K562 (cell line): ENCODE results near the gene RUNDC1. TPM values are rescaled to one million over a fixed set of nuclear protein-coding genes. Genes with fewer than 3 reads are reported as not detected.

Experiments used
- ATF1 ChIP-seq, 2 experiments: fragments of 450-650 bp in 1 of 2; IDR thresholded peaks; 2 replicates each; pipeline ENCODE4 v1.6.1; 2016; ENCODE audit warnings: missing compliant biosample characterization in 1 of 2, missing genetic modification characterization in 1 of 2
- ATF4 ChIP-seq: fragments of 450-650 bp; formaldehyde crosslinking; IDR thresholded peaks from 2 replicates; pipeline ENCODE4 v1.4.0; 2022; ENCODE audit warnings: mild to moderate bottlenecking, moderate library complexity
- BRD4 ChIP-seq: fragments of 200-600 bp; sonication (generic); IDR thresholded peaks from 2 replicates; pipeline ENCODE4 v1.6.1; 2017; ENCODE audit warnings: inconsistent platforms
- CREB1 ChIP-seq, 2 experiments: sonication (generic) in 1 of 2; formaldehyde crosslinking in 1 of 2; IDR thresholded peaks; 2 replicates each; pipeline versions ENCODE4 v1.6.1 to v1.8.0; 2012 to 2022; ENCODE audit warnings: inconsistent platforms in 1 of 2, mild to moderate bottlenecking in 1 of 2, missing genetic modification reagents in 1 of 2, moderate library complexity in 1 of 2
- FOXM1 ChIP-seq, 2 experiments: fragments of 450-650 bp in 1 of 2; sonication (generic) in 1 of 2; formaldehyde crosslinking in 1 of 2; IDR thresholded peaks; 2 replicates each; pipeline versions ENCODE4 v1.6.1 to v1.9.0; 2017 to 2022; ENCODE audit warnings: low read depth in 2 of 2, mild to moderate bottlenecking in 2 of 2, missing genetic modification reagents in 1 of 2, moderate library complexity in 1 of 2
- KDM4B ChIP-seq, 2 experiments: fragments of 450-650 bp in 1 of 2; sonication (generic) in 1 of 2; IDR thresholded peaks; 2 replicates each; pipeline ENCODE4 v1.6.1; 2016 to 2017; ENCODE audit warnings: borderline replicate concordance in 2 of 2, antibody characterized with exemption in 1 of 2, low read depth in 1 of 2, mild to moderate bottlenecking in 1 of 2
- KDM5B ChIP-seq: fragments of 200-600 bp; sonication (generic); IDR thresholded peaks from 2 replicates; pipeline ENCODE4 v1.6.1; 2012; ENCODE audit warnings: low read depth, mild to moderate bottlenecking, moderate library complexity, low read length, control low read depth, inconsistent platforms; ENCODE audit not compliant: insufficient replicate concordance
- L3MBTL2 ChIP-seq: fragments of 450-650 bp; IDR thresholded peaks from 2 replicates; pipeline ENCODE4 v1.6.1; 2016; ENCODE audit warnings: mild to moderate bottlenecking, moderate library complexity
- MYBL2 ChIP-seq, 2 experiments: fragments of 450-650 bp in 1 of 2; sonication (generic) in 1 of 2; formaldehyde crosslinking in 1 of 2; IDR thresholded peaks; 2 replicates each; pipeline versions ENCODE4 v1.6.1 to v1.8.1; 2017 to 2022; ENCODE audit warnings: borderline replicate concordance in 1 of 2, inconsistent platforms in 1 of 2, low read depth in 1 of 2, mild to moderate bottlenecking in 1 of 2, missing genetic modification reagents in 1 of 2, moderate library complexity in 1 of 2
- NFXL1 ChIP-seq: fragments of 450-650 bp; formaldehyde crosslinking; IDR thresholded peaks from 2 replicates; pipeline ENCODE4 v1.4.0; 2021; ENCODE audit warnings: mild to moderate bottlenecking
- RAD21 ChIP-seq, 2 experiments: fragments of 250-450 bp in 1 of 2; fragments of 450-650 bp in 1 of 2; sonication (Bioruptor Pico) in 1 of 2; formaldehyde crosslinking in 1 of 2; IDR thresholded peaks in 1 of 2; conservative IDR thresholded peaks in 1 of 2; 2 replicates each; pipeline versions ENCODE4 v1.4.0 to v1.8.0; 2020 to 2022; ENCODE audit warnings: mild to moderate bottlenecking in 2 of 2, moderate library complexity in 1 of 2
- RCOR1 ChIP-seq, 2 experiments: IDR thresholded peaks; 2 replicates each; pipeline ENCODE4 v1.6.1; 2012; ENCODE audit warnings: low read depth in 2 of 2, low read length in 2 of 2, borderline replicate concordance in 1 of 2, improper control_type of control experiment in 1 of 2
- SMARCE1 ChIP-seq: fragments of 450-650 bp; IDR thresholded peaks from 2 replicates; pipeline ENCODE4 v1.7.1; 2016; ENCODE audit warnings: mild to moderate bottlenecking
- TBL1XR1 ChIP-seq, 2 experiments: IDR thresholded peaks; 2 replicates each; pipeline ENCODE4 v1.6.1; 2012; ENCODE audit warnings: improper control_type of control experiment in 2 of 2, low read length in 2 of 2, mild to moderate bottlenecking in 1 of 2
- ZC3H8 ChIP-seq: fragments of 450-650 bp; IDR thresholded peaks from 2 replicates; pipeline ENCODE4 v1.6.1; 2017
- ZNF12 ChIP-seq: sonication (generic); formaldehyde crosslinking; IDR thresholded peaks from 2 replicates; pipeline ENCODE4 v1.4.0; 2020; ENCODE audit warnings: mild to moderate bottlenecking, missing genetic modification reagents
- ZNF24 ChIP-seq: fragments of 450-650 bp; IDR thresholded peaks from 2 replicates; pipeline ENCODE4 v1.6.1; 2016
- ZNF263 ChIP-seq: sonication (generic); formaldehyde crosslinking; IDR thresholded peaks from 2 replicates; pipeline ENCODE4 v1.8.0; 2022; ENCODE audit warnings: mild to moderate bottlenecking, missing genetic modification reagents, borderline replicate concordance
- polyA plus RNA-seq, 8 experiments: library from polyadenylated mRNA; depleted of rRNA in 4 of 8; stranded (reverse) in 5 of 8; unstranded in 3 of 8; fragments of >200 nt; fragmentation: Nextera tagmentation in 2 of 8; fragmentation: Illumina TruSeq in 1 of 8; extraction: Ambion mirVana in 2 of 8; extraction: Trizol in 1 of 8; gene quantifications; 2 replicates each; pipeline versions ENCODE4 v1.2.1 to v1.2.3, GENCODE V29; 2011 to 2014; ENCODE audit warnings: inconsistent platforms in 1 of 8, missing spikeins in 1 of 8
- total RNA-seq, 7 experiments: library from RNA; depleted of rRNA in 6 of 7; stranded (reverse); fragments of >200 nt in 6 of 7; fragmentation: Illumina TruSeq in 2 of 7; extraction: Trizol in 2 of 7; gene quantifications; 2 replicates each; pipeline versions ENCODE4 v1.2.1 to v1.2.3, GENCODE V29; 2011 to 2021; ENCODE audit warnings: low replicate concordance in 1 of 7
- TF ChIP-seq, protein P1 (sequence below): sonication (generic); IDR thresholded peaks from 2 replicates; pipeline ENCODE4 v1.6.1; 2016
- TF ChIP-seq, protein P2 (sequence below): fragments of 150-350 bp; IDR thresholded peaks from 2 replicates; pipeline ENCODE4 v1.6.1; 2014; ENCODE audit warnings: low read depth, mild to moderate bottlenecking, low read length, borderline replicate concordance

The RUNDC1 gene
- total and polyA plus RNA-seq, 9 of the 15 experiments (the other 6 are each of a cell fraction or from before 2014, with no cell fraction given): 3.4 to 12.6 (median 9.4) TPM

GRCh38 chr17:43006639-43007551 is 26.5 kb downstream of the RUNDC1 start, which contains the start of gene IFI35 (continued):
- TF ChIP-seq, protein P1, sequence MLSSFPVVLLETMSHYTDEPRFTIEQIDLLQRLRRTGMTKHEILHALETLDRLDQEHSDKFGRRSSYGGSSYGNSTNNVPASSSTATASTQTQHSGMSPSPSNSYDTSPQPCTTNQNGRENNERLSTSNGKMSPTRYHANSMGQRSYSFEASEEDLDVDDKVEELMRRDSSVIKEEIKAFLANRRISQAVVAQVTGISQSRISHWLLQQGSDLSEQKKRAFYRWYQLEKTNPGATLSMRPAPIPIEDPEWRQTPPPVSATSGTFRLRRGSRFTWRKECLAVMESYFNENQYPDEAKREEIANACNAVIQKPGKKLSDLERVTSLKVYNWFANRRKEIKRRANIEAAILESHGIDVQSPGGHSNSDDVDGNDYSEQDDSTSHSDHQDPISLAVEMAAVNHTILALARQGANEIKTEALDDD: 0 out of 2 replicates have a peak, but pooled peaks have one; percentile 12
- TF ChIP-seq KDM4B (IDR thresholded peaks at IDR 0.05; ENCODE audit: borderline replicate concordance in 2 of 2, low read depth in 1 of 2): 0 out of 4 replicates have a peak, but pooled peaks of 1 of the 2 experiments have one; percentile 19
- TF ChIP-seq ZNF24: no peak
- no peak for TF ChIP-seq MYBL2 (IDR thresholded peaks at IDR 0.05; ENCODE audit: low read depth)
- no peak for TF ChIP-seq MYBL2 (CRISPR knock-in tag; IDR thresholded peaks at IDR 0.05; ENCODE audit: borderline replicate concordance)
- no peak for TF ChIP-seq ZNF12 (CRISPR knock-in tag)
- TF ChIP-seq SMARCE1: no peak
- TF ChIP-seq CREB1 (IDR thresholded peaks at IDR 0.05): no peak
- TF ChIP-seq CREB1 (CRISPR knock-in tag; IDR thresholded peaks at IDR 0.05): no peak
- peak in 1 of 2 experiments; percentile 51; a peak in 1 of 4 replicates for TF ChIP-seq RCOR1 (IDR thresholded peaks at IDR 0.05; ENCODE audit: borderline replicate concordance in 1 of 2, low read depth in 2 of 2, low read length in 2 of 2)
- TF ChIP-seq TBL1XR1 (IDR thresholded peaks at IDR 0.05; ENCODE audit: low read length in 2 of 2): peak in 1 of 2 experiments; percentile 36; a peak in 1 of 4 replicates
- no peak for TF ChIP-seq ATF4 (CRISPR knock-in tag)
- TF ChIP-seq RAD21 (CRISPR knock-in tag; conservative IDR thresholded peaks at IDR 0.05 in 1 of 2, IDR thresholded peaks at IDR 0.05 in 1 of 2): peak; percentile 76 to 86
- TF ChIP-seq ATF1 (CRISPR knock-in tag; IDR thresholded peaks at IDR 0.05): no peak
- 0 out of 2 replicates have a peak, but pooled peaks have one; percentile 18 for TF ChIP-seq ATF1 (tag; IDR thresholded peaks at IDR 0.05)
- no peak for TF ChIP-seq BRD4
- TF ChIP-seq ZNF263: 0 out of 2 replicates have a peak, but pooled peaks have one; percentile 18
- TF ChIP-seq NFXL1 (CRISPR knock-in tag): no peak
- peak; percentile 47; the same call in 1 of the 2 replicates for TF ChIP-seq L3MBTL2
- TF ChIP-seq ZC3H8: no peak
- TF ChIP-seq, protein P2, sequence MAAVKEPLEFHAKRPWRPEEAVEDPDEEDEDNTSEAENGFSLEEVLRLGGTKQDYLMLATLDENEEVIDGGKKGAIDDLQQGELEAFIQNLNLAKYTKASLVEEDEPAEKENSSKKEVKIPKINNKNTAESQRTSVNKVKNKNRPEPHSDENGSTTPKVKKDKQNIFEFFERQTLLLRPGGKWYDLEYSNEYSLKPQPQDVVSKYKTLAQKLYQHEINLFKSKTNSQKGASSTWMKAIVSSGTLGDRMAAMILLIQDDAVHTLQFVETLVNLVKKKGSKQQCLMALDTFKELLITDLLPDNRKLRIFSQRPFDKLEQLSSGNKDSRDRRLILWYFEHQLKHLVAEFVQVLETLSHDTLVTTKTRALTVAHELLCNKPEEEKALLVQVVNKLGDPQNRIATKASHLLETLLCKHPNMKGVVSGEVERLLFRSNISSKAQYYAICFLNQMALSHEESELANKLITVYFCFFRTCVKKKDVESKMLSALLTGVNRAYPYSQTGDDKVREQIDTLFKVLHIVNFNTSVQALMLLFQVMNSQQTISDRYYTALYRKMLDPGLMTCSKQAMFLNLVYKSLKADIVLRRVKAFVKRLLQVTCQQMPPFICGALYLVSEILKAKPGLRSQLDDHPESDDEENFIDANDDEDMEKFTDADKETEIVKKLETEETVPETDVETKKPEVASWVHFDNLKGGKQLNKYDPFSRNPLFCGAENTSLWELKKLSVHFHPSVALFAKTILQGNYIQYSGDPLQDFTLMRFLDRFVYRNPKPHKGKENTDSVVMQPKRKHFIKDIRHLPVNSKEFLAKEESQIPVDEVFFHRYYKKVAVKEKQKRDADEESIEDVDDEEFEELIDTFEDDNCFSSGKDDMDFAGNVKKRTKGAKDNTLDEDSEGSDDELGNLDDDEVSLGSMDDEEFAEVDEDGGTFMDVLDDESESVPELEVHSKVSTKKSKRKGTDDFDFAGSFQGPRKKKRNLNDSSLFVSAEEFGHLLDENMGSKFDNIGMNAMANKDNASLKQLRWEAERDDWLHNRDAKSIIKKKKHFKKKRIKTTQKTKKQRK: no peak
- peak; percentile 60 for TF ChIP-seq FOXM1 (IDR thresholded peaks at IDR 0.05; ENCODE audit: low read depth)
- TF ChIP-seq FOXM1 (CRISPR knock-in tag; IDR thresholded peaks at IDR 0.05; ENCODE audit: low read depth): no peak
- peak; percentile 61 for TF ChIP-seq KDM5B
